ENCODE data around the gene HIRA. TPM values are rescaled to one million over a fixed set of nuclear protein-coding genes. Genes with fewer than 3 reads are reported as not detected.

The HIRA gene
- total and polyA plus RNA-seq, 9 of the 15 experiments (the other 6 are each of a cell fraction or from before 2014, with no cell fraction given) = 0.96 to 132 (median 58.4) TPM

DNA sequence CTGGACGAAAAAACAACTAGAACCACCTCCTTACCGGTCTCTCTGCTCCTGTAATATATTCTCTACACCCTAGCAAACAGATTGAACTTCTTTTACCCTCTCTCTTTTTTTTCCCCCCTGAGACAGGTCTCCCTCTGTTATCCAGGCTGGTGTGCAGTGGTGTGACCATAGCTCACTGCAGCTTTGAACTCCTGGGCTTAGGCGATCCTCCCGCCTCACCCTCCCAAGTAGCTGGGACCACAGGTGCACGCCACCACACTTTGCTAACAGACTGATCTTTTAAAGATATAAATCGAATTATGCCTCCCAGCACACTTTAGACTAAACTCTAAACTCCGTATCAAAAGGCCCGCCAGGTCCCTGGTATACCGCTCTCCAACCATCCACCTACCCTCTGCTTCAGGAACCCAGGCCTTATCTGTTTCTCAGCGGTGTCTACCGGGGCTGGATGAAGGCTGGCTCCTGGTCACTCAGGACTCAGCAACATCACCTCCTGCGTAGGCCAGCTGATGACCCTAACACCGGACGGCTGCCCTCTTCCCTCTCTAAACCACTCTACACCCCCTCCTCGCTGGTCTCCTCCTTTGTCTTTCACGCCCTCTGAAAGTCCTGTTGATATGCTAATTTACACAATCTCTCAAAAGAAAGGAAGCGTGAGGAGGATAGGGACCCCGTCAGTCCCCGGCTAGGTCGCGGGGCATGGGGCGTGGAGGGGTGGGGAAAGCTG is 15.2 kb upstream of the HIRA start (continued):
- TF ChIP-seq BRF2 (IDR thresholded peaks at IDR 0.05; ENCODE audit: borderline replicate concordance, insufficient read depth, insufficient read length) (no peak), RBM39 (optimal IDR thresholded peaks at IDR 0.05; ENCODE audit: low read depth, low read length) (peak; percentile 89), CC2D1A (IDR thresholded peaks at IDR 0.05) (0 out of 2 replicates have a peak, but pooled peaks have one; percentile 41), EGR1 (conservative IDR thresholded peaks at IDR 0.05) (0 out of 2 replicates have a peak, but pooled peaks have one; percentile 3), C11orf30 (IDR thresholded peaks at IDR 0.05; ENCODE audit: low read depth) (no peak), MLX (CRISPR knock-in tag; conservative IDR thresholded peaks at IDR 0.05) (0 out of 4 replicates have a peak, but pooled peaks of 1 of the 2 experiments have one; percentile 26), TSHZ1 (CRISPR knock-in tag; IDR thresholded peaks at IDR 0.05) (0 out of 2 replicates have a peak, but pooled peaks have one; percentile 11), GTF2F1 (IDR thresholded peaks at IDR 0.05; ENCODE audit: low read depth, low read length) (no peak), TARDBP (IDR thresholded peaks at IDR 0.05) (0 out of 2 replicates have a peak, but pooled peaks have one; percentile 24), TEAD2 (tag; IDR thresholded peaks at IDR 0.05) (no peak), POLR2A (conservative IDR thresholded peaks at IDR 0.05) (no peak), TAL1 (IDR thresholded peaks at IDR 0.05) (no peak), ZNF224 (CRISPR knock-in tag; IDR thresholded peaks at IDR 0.05) (no peak)
- TF ChIP-seq, protein P1, sequence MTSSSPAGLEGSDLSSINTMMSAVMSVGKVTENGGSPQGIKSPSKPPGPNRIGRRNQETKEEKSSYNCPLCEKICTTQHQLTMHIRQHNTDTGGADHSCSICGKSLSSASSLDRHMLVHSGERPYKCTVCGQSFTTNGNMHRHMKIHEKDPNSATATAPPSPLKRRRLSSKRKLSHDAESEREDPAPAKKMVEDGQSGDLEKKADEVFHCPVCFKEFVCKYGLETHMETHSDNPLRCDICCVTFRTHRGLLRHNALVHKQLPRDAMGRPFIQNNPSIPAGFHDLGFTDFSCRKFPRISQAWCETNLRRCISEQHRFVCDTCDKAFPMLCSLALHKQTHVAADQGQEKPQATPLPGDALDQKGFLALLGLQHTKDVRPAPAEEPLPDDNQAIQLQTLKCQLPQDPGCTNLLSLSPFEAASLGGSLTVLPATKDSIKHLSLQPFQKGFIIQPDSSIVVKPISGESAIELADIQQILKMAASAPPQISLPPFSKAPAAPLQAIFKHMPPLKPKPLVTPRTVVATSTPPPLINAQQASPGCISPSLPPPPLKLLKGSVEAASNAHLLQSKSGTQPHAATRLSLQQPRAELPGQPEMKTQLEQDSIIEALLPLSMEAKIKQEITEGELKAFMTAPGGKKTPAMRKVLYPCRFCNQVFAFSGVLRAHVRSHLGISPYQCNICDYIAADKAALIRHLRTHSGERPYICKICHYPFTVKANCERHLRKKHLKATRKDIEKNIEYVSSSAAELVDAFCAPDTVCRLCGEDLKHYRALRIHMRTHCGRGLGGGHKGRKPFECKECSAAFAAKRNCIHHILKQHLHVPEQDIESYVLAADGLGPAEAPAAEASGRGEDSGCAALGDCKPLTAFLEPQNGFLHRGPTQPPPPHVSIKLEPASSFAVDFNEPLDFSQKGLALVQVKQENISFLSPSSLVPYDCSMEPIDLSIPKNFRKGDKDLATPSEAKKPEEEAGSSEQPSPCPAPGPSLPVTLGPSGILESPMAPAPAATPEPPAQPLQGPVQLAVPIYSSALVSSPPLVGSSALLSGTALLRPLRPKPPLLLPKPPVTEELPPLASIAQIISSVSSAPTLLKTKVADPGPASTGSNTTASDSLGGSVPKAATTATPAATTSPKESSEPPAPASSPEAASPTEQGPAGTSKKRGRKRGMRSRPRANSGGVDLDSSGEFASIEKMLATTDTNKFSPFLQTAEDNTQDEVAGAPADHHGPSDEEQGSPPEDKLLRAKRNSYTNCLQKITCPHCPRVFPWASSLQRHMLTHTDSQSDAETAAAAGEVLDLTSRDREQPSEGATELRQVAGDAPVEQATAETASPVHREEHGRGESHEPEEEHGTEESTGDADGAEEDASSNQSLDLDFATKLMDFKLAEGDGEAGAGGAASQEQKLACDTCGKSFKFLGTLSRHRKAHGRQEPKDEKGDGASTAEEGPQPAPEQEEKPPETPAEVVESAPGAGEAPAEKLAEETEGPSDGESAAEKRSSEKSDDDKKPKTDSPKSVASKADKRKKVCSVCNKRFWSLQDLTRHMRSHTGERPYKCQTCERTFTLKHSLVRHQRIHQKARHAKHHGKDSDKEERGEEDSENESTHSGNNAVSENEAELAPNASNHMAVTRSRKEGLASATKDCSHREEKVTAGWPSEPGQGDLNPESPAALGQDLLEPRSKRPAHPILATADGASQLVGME (CRISPR knock-in tag; IDR thresholded peaks at IDR 0.05) = no peak
